HEK293 (cell line): ENCODE measurements around the gene PACS1.
"Not testable (repeated sequence)": the region's sequence is repeated elsewhere in the genome, so short reads cannot be mapped to it uniquely, and the experiment has no call there.

Experiments
- CTCF ChIA-PET: fragments of 350-600 bp; formaldehyde crosslinking; extraction: SDS; loops from one replicate; lab custom pipeline; 2021; ENCODE audit warnings: antibody characterized with exemption; lab: Yijun Ruan, JAX
- POLR2A ChIA-PET: fragments of 300-600 bp; formaldehyde crosslinking; extraction: SDS; loops from one replicate; lab custom pipeline; 2020; ENCODE audit warnings: antibody characterized with exemption, inconsistent platforms; lab: Yijun Ruan, JAX
- H3K27ac ChIP-seq: fragments of 200-500 bp; sonication (Bioruptor generic); 2 replicates; pipeline ENCODE4 v1.5.1; 2014; ENCODE audit warnings: low read depth, low read length, control low read depth, inconsistent platforms; ENCODE audit errors: extremely low read depth
- H3K36me3 ChIP-seq, 2 experiments: fragments of 200-500 bp in 1 of 2; sonication (Bioruptor generic) in 1 of 2; 1 replicate in 1 of 2; 2 replicates in 1 of 2; pipeline ENCODE4 v1.5.1; 2014 to 2017; ENCODE audit warnings: inconsistent platforms in 2 of 2, low read length in 2 of 2; ENCODE audit not compliant: control insufficient read depth in 2 of 2, insufficient read depth in 1 of 2
- H3K4me1 ChIP-seq: fragments of 200-500 bp; sonication (Bioruptor generic); 2 replicates; pipeline ENCODE4 v1.5.1; 2014; ENCODE audit warnings: mild to moderate bottlenecking, low read length, inconsistent platforms; ENCODE audit not compliant: control insufficient read depth, insufficient read depth
- H3K4me3 ChIP-seq: 2 replicates; pipeline ENCODE4 v1.5.1; 2011; ENCODE audit warnings: low read depth, mild to moderate bottlenecking, control low read depth, low read length, moderate library complexity
- H3K9me3 ChIP-seq: fragments of 200-500 bp; sonication (Bioruptor generic); 2 replicates; pipeline ENCODE4 v1.5.1; 2014; ENCODE audit warnings: low read depth, low read length, inconsistent platforms; ENCODE audit not compliant: control insufficient read depth, insufficient read depth
- IKZF3 ChIP-seq: fragments of 450-650 bp; IDR thresholded peaks from 2 replicates; pipeline ENCODE4 v1.5.0; 2018; ENCODE audit warnings: missing biosample characterization, mild to moderate bottlenecking, missing genetic modification characterization, moderate library complexity
- KLF9 ChIP-seq: fragments of 450-650 bp; formaldehyde crosslinking; IDR thresholded peaks from 2 replicates; pipeline ENCODE4 v1.5.1; 2016; ENCODE audit warnings: missing biosample characterization, missing genetic modification characterization, low read depth
- SP2 ChIP-seq: fragments of 450-650 bp; formaldehyde crosslinking; IDR thresholded peaks from 2 replicates; pipeline ENCODE4 v1.5.1; 2016; ENCODE audit warnings: missing biosample characterization, missing genetic modification characterization
- WT1 ChIP-seq: fragments of 450-650 bp; formaldehyde crosslinking; IDR thresholded peaks from 2 replicates; pipeline ENCODE4 v1.5.1; 2016; ENCODE audit warnings: missing biosample characterization, missing genetic modification characterization
- ZFHX2 ChIP-seq: fragments of 450-650 bp; formaldehyde crosslinking; conservative IDR thresholded peaks from 2 replicates; pipeline ENCODE4 v1.5.1; 2016; ENCODE audit warnings: missing biosample characterization, missing genetic modification characterization
- ZNF10 ChIP-seq: fragments of 450-650 bp; formaldehyde crosslinking; IDR thresholded peaks from 2 replicates; pipeline ENCODE4 v1.5.1; 2017; ENCODE audit warnings: missing biosample characterization, missing genetic modification characterization
- ZNF121 ChIP-seq: fragments of 450-650 bp; formaldehyde crosslinking; IDR thresholded peaks from 2 replicates; pipeline ENCODE4 v1.5.1; 2016; ENCODE audit warnings: missing biosample characterization, missing genetic modification characterization
- ZNF221 ChIP-seq: fragments of 450-650 bp; formaldehyde crosslinking; IDR thresholded peaks from 2 replicates; pipeline ENCODE4 v1.5.1; 2017; ENCODE audit warnings: missing biosample characterization, missing genetic modification characterization, borderline replicate concordance
- ZNF404 ChIP-seq: fragments of 450-650 bp; formaldehyde crosslinking; IDR thresholded peaks from 2 replicates; pipeline ENCODE4 v1.5.1; 2017; ENCODE audit warnings: missing biosample characterization, missing genetic modification characterization
- ZNF433 ChIP-seq: fragments of 450-650 bp; formaldehyde crosslinking; IDR thresholded peaks from 2 replicates; pipeline ENCODE4 v1.5.1; 2016; ENCODE audit warnings: missing biosample characterization, missing genetic modification characterization, low read depth
- ZNF548 ChIP-seq: fragments of 450-650 bp; formaldehyde crosslinking; IDR thresholded peaks from 2 replicates; pipeline ENCODE4 v1.5.1; 2016; ENCODE audit warnings: missing biosample characterization, missing genetic modification characterization
- ZNF677 ChIP-seq: fragments of 450-650 bp; IDR thresholded peaks from 2 replicates; pipeline ENCODE4 v1.5.0; 2018; ENCODE audit warnings: missing biosample characterization, mild to moderate bottlenecking, missing genetic modification characterization, moderate library complexity
- ZNF792 ChIP-seq: fragments of 450-650 bp; formaldehyde crosslinking; IDR thresholded peaks from 2 replicates; pipeline ENCODE4 v1.5.1; 2016; ENCODE audit warnings: missing biosample characterization, missing genetic modification characterization
- TF ChIP-seq, protein P1 (sequence below): fragments of 450-650 bp; formaldehyde crosslinking; IDR thresholded peaks from 2 replicates; pipeline ENCODE4 v1.5.1; 2016; ENCODE audit warnings: missing biosample characterization, missing genetic modification characterization
- TF ChIP-seq, protein P2 (sequence below): fragments of 450-650 bp; formaldehyde crosslinking; IDR thresholded peaks from 2 replicates; pipeline ENCODE4 v1.5.1; 2017; ENCODE audit warnings: missing biosample characterization, missing genetic modification characterization
- TF ChIP-seq, protein P3 (sequence below): fragments of 450-650 bp; formaldehyde crosslinking; IDR thresholded peaks from 2 replicates; pipeline ENCODE4 v1.5.1; 2017; ENCODE audit warnings: missing biosample characterization, missing genetic modification characterization

The PACS1 gene

DNA sequence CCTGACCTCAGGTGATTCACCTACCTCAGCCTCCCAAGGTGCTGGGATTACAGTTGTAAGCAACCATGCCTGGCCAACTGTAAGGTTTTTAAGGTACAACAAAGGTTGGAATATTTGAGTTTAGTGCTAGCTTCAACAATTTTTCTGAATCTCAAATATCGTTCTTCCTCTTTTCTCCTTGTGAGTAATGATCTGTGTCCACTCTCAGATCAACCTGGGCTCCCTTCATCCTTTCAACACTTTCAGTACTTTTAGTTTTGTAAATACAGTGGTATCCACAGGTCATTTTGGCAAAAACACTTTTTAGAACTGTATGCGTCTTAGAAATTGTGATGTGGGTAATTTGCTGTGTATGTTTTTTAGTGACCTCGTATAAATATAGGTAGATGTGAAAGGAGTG lies 7.9 kb downstream of the PACS1 start:
- POLR2A ChIA-PET, result interaction anchor here (0.7 kb wide), 1 partner anchor 17 kb away, joined by 3 read pairs; no protein-coding TSS in a partner anchor
- Histone ChIP-seq H3K27ac (no peak overlapping the region), H3K9me3 (no peaks in the 10 kb centered on the region), H3K4me3 (no peak overlapping the region), H3K4me1 (0 out of 2 replicates have a peak, but pooled peaks cover 4% of the 10 kb centered on the region), H3K36me3 (peaks cover 0 to 18% of the 10 kb centered on the region in 2 experiments; a peak in 2 of 3 replicates)
- CTCF ChIA-PET, result interaction anchor here (0.7 to 3.6 kb wide), 2 partner anchors 10 to 33 kb away, joined by 3 to 22 read pairs; no protein-coding TSS in a partner anchor
- TF ChIP-seq WT1 (tag by site-specific recombination), result no peak
- TF ChIP-seq ZFHX2, result no peak
- no peak for TF ChIP-seq ZNF121
- TF ChIP-seq SP2 (tag by site-specific recombination), result no peak
- TF ChIP-seq, protein P1, sequence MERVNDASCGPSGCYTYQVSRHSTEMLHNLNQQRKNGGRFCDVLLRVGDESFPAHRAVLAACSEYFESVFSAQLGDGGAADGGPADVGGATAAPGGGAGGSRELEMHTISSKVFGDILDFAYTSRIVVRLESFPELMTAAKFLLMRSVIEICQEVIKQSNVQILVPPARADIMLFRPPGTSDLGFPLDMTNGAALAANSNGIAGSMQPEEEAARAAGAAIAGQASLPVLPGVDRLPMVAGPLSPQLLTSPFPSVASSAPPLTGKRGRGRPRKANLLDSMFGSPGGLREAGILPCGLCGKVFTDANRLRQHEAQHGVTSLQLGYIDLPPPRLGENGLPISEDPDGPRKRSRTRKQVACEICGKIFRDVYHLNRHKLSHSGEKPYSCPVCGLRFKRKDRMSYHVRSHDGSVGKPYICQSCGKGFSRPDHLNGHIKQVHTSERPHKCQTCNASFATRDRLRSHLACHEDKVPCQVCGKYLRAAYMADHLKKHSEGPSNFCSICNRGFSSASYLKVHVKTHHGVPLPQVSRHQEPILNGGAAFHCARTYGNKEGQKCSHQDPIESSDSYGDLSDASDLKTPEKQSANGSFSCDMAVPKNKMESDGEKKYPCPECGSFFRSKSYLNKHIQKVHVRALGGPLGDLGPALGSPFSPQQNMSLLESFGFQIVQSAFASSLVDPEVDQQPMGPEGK, result no peak
- TF ChIP-seq ZNF792 (tag by site-specific recombination), result no peak
- TF ChIP-seq ZNF221 (tag by site-specific recombination), result no peak
- no peak for TF ChIP-seq ZNF677
- TF ChIP-seq, protein P2, sequence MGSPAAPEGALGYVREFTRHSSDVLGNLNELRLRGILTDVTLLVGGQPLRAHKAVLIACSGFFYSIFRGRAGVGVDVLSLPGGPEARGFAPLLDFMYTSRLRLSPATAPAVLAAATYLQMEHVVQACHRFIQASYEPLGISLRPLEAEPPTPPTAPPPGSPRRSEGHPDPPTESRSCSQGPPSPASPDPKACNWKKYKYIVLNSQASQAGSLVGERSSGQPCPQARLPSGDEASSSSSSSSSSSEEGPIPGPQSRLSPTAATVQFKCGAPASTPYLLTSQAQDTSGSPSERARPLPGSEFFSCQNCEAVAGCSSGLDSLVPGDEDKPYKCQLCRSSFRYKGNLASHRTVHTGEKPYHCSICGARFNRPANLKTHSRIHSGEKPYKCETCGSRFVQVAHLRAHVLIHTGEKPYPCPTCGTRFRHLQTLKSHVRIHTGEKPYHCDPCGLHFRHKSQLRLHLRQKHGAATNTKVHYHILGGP, result no peak

DNA sequence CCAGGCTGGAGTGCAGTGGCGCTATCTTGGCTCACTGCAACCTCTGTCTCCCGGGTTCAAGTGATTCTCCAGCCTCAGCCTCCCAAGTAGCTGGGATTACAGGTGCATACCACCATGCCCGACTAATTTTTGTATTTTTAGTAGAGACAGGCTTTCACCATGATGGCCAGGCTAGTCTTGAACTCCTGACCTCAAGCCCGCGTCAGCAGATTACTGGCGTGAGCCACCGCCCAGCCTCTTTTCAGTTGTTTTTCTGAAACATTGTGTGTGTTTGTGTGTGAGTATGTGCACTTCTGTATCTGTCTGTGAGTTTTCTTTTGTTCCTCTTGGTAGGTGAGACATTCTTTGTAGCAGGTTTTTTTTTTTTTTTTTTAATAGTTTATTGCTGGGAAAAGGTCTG lies 8.9 kb downstream of the PACS1 start:
- POLR2A ChIA-PET, H3K27ac ChIP-seq, H3K9me3 ChIP-seq, H3K4me3 ChIP-seq, H3K4me1 ChIP-seq: not testable (repeated sequence)
- peaks cover 0 to 13% of the 10 kb centered on the region in 2 experiments; a peak in 2 of 3 replicates for H3K36me3 ChIP-seq
- CTCF ChIA-PET, result interaction anchor here (1.2 to 3.6 kb wide), 2 partner anchors 11 to 26 kb away, joined by 4 to 22 read pairs; partner anchors contain the start of gene SF3B2
- TF ChIP-seq ZNF121, result 0 out of 2 replicates have a peak, but pooled peaks have one; percentile 29
- TF ChIP-seq, all 188 proteins: peak for 1; not testable (repeated sequence) for 187

DNA sequence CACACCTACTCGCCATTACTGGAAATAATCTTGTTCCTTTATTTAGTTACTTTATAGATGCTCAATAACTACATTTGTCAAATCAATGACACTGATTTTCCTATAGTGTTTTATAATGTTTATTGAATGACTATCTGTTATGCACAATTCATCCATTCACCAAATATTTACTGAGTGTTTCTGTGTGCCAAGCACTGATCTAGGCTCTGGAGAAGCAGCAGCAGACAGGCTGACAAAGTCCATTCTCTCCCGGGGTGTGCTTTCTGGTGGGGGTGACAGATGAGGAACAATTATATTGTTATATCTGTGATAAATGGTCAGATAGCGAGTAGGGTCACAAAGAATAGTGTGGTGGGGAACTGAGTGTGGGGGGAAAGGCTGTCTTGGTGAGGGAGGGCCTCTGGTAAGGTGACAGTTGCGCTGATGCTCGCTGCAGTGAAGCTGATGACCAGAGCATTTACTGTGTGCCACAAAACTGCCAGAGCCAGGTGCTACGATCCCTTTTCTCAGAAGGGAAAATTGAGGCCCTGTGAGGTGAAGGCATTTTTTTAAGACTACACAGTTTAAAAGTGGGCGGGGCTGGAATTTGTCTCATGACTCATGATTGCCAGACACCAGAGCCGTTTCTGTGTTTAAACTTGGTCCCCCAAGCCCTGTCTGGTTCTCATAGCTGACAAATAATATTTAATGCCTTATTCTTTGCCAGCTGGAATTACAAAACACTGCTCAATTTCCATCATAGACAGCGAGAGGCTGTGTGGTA lies 10.2 kb downstream of the PACS1 start:
- Histone ChIP-seq H3K27ac (no peak overlapping the region), H3K36me3 (peaks cover 0 to 6% of the 10 kb centered on the region in 2 experiments; a peak in 2 of 3 replicates), H3K4me1 (peaks cover 17% of the 10 kb centered on the region), H3K9me3 (no peaks in the 10 kb centered on the region)
- POLR2A ChIA-PET, result interaction anchor here (0.5 to 1.8 kb wide), 2 partner anchors 28 to 142 kb away, joined by 3 to 6 read pairs; partner anchors contain the start of gene SF3B2
- TF ChIP-seq ZFHX2, result no peak
- TF ChIP-seq SP2 (tag by site-specific recombination), result no peak
- TF ChIP-seq IKZF3 (tag by site-specific recombination), result no peak
- no peak for TF ChIP-seq ZNF548 (tag by site-specific recombination)
- TF ChIP-seq KLF9 (tag by site-specific recombination), result peak; percentile 39; the same call in 1 of the 2 replicates
- TF ChIP-seq, protein P3, sequence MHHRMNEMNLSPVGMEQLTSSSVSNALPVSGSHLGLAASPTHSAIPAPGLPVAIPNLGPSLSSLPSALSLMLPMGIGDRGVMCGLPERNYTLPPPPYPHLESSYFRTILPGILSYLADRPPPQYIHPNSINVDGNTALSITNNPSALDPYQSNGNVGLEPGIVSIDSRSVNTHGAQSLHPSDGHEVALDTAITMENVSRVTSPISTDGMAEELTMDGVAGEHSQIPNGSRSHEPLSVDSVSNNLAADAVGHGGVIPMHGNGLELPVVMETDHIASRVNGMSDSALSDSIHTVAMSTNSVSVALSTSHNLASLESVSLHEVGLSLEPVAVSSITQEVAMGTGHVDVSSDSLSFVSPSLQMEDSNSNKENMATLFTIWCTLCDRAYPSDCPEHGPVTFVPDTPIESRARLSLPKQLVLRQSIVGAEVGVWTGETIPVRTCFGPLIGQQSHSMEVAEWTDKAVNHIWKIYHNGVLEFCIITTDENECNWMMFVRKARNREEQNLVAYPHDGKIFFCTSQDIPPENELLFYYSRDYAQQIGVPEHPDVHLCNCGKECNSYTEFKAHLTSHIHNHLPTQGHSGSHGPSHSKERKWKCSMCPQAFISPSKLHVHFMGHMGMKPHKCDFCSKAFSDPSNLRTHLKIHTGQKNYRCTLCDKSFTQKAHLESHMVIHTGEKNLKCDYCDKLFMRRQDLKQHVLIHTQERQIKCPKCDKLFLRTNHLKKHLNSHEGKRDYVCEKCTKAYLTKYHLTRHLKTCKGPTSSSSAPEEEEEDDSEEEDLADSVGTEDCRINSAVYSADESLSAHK (tag by site-specific recombination), result peak; percentile 48; the same call in 1 of the 2 replicates
- no peak for TF ChIP-seq ZNF404 (tag by site-specific recombination)
- TF ChIP-seq ZNF433 (tag by site-specific recombination), result no peak
- TF ChIP-seq ZNF10 (tag by site-specific recombination), result 0 out of 2 replicates have a peak, but pooled peaks have one; percentile 26
- TF ChIP-seq, all 188 proteins: peak for 3
- CTCF ChIA-PET, result interaction anchor here (0.7 to 3.6 kb wide), 3 partner anchors 12 to 836 kb away, joined by 4 to 22 read pairs (median 4); partner anchors contain the start of gene SF3B2
- no peak overlapping the region for H3K4me3 ChIP-seq
